Fibroblast of villous mesenchyme (primary cell): ENCODE results near the gene ACSL1. TPM values are rescaled to one million over a fixed set of nuclear protein-coding genes. Genes with fewer than 3 reads are reported as not detected.
A peak's percentile ranks its signal among the peaks of the same experiment; 100 is the strongest.

Source experiments
- DNase-seq: peaks from one replicate; pipeline ENCODE4 v3.0.0-alpha.2; 2010; ENCODE audit warnings: low read depth
- H3K4me3 ChIP-seq: 2 replicates; pipeline ENCODE4 v1.5.1; 2011; ENCODE audit warnings: low read depth, mild to moderate bottlenecking, low read length
- CTCF ChIP-seq: IDR thresholded peaks from 2 replicates; pipeline ENCODE4 v1.5.1; 2012; ENCODE audit warnings: low read depth, mild to moderate bottlenecking, low read length; ENCODE audit not compliant: insufficient read depth
- total RNA-seq: library from RNA; depleted of rRNA; stranded (reverse); fragments of >200 nt; gene quantifications from 2 replicates; pipeline ENCODE4 v1.2.3, GENCODE V29; 2012

Gene ACSL1
- total RNA-seq, 1 donor, result 32.4 TPM

GRCh38 chr4:184821242-184821641, 4.5 kb downstream of the ACSL1 start:
- no peak for TF ChIP-seq CTCF
- DNase-seq, result no peak
- H3K4me3 ChIP-seq, result no peak overlapping the region

- no peak for TF ChIP-seq CTCF
- no peak overlapping the region for H3K4me3 ChIP-seq
- DNase-seq, result no peak
Observed at GRCh38 chr4:184819786-184820185, 6.0 kb downstream of the ACSL1 start.

DNA sequence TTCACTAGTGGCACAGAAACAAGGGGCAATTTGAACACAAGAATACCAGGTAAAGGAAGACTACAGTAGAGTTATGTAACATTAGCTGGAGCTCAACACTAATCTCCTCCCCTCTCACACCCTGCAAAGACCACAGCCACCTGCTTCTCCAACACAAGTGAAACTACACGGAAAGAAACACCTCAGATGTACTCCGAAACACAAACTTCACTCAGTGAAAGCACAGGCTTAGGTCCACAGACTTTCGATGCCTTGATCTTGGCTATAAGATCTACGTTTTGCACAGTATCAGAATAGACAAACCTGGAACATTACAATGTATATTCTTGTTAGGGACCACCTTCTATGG, 7.6 kb downstream of the ACSL1 start:
- no peak for TF ChIP-seq CTCF
- no peak overlapping the region for H3K4me3 ChIP-seq
- DNase-seq, result no peak

GRCh38 chr4:184817494-184818215, 8.1 kb downstream of the ACSL1 start:
- H3K4me3 ChIP-seq, result no peak overlapping the region
- TF ChIP-seq CTCF, result no peak
- DNase-seq, result no peak

DNA sequence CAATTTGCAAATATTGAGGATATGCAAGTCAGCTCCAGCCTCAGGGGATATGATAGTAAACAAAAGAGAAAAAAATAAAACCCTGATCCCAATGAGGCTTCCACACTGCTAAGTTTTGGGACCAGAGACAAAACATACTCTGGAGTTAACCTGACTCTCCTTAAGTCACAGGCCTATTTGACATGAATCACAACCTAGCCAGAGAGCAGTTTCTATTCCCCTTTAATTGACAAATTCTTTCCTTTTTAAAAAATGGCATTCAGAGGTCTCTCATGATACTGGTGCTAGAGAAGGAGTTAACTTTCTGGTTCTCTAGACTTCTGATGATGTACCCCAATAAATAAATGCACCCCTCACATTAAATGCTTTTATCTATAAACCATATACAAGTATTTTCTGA, 8.8 kb downstream of the ACSL1 start:
- DNase-seq, result no peak
- H3K4me3 ChIP-seq, result no peak overlapping the region
- TF ChIP-seq CTCF, result no peak

GRCh38 chr4:184815046-184815877, 10.5 kb downstream of the ACSL1 start:
- no peak overlapping the region for H3K4me3 ChIP-seq
- DNase-seq, result peak; percentile 78
- no peak for TF ChIP-seq CTCF

- H3K4me3 ChIP-seq, result no peak overlapping the region
- no peak for DNase-seq
- no peak for TF ChIP-seq CTCF
Observed at GRCh38 chr4:184814686-184815045, 11.1 kb downstream of the ACSL1 start.
